Glutamatergic neuron (in vitro differentiated cells): ENCODE data around the gene TSSK2. TPM values are rescaled to one million over a fixed set of nuclear protein-coding genes. Genes with fewer than 3 reads are reported as not detected.

ENCODE experiments used
- DNase-seq: peaks from one replicate; pipeline ENCODE4 v3.0.0; 2022
- H3K27ac Mint-ChIP-seq: one replicate; pipeline ENCODE4 v1.8.0; 2020; ENCODE audit warnings: mild to moderate bottlenecking, mixed read lengths, inconsistent platforms; ENCODE audit not compliant: unreplicated experiment
- H3K27me3 Mint-ChIP-seq: one replicate; pipeline ENCODE4 v1.8.0; 2020; ENCODE audit warnings: mild to moderate bottlenecking, moderate library complexity, mixed read lengths, inconsistent platforms; ENCODE audit not compliant: unreplicated experiment
- H3K36me3 Mint-ChIP-seq: one replicate; pipeline ENCODE4 v1.8.0; 2020; ENCODE audit warnings: mild to moderate bottlenecking, mixed read lengths, inconsistent platforms; ENCODE audit not compliant: unreplicated experiment
- H3K4me1 Mint-ChIP-seq: one replicate; pipeline ENCODE4 v1.8.0; 2020; ENCODE audit warnings: mild to moderate bottlenecking, low read depth, mixed read lengths, inconsistent platforms; ENCODE audit not compliant: unreplicated experiment
- H3K4me3 Mint-ChIP-seq: one replicate; pipeline ENCODE4 v1.8.0; 2020; ENCODE audit warnings: mild to moderate bottlenecking, mixed read lengths, inconsistent platforms; ENCODE audit not compliant: unreplicated experiment
- H3K9me3 Mint-ChIP-seq: one replicate; pipeline ENCODE4 v1.8.0; 2020; ENCODE audit warnings: mild to moderate bottlenecking, moderate library complexity, mixed read lengths, inconsistent platforms; ENCODE audit not compliant: unreplicated experiment
- total RNA-seq: library from RNA; stranded (reverse); fragmentation: NEBNext Ultra II Directional; extraction: Animal tissue kit (Norgen Biotek cat#: 25700); gene quantifications from one replicate; pipeline ENCODE4 v1.2.1, GENCODE V29; 2021; ENCODE audit not compliant: unreplicated experiment
- TF ChIP-seq, protein P1 (sequence below): fragments of 200-600 bp; sonication (generic); IDR thresholded peaks from one replicate; pipeline ENCODE4 v1.5.0; 2021; ENCODE audit not compliant: partially characterized antibody, unreplicated experiment

The TSSK2 gene
- total RNA-seq, 1 donor from 2014 or later = not detected

DNA sequence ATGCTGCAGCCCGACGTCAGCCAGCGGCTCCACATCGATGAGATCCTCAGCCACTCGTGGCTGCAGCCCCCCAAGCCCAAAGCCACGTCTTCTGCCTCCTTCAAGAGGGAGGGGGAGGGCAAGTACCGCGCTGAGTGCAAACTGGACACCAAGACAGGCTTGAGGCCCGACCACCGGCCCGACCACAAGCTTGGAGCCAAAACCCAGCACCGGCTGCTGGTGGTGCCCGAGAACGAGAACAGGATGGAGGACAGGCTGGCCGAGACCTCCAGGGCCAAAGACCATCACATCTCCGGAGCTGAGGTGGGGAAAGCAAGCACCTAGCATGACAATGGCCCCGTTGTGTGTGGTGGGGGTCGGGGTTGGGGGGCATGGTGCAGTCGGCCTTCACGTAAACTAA, 1.0 kb downstream of the TSSK2 start:
- TF ChIP-seq, protein P1, sequence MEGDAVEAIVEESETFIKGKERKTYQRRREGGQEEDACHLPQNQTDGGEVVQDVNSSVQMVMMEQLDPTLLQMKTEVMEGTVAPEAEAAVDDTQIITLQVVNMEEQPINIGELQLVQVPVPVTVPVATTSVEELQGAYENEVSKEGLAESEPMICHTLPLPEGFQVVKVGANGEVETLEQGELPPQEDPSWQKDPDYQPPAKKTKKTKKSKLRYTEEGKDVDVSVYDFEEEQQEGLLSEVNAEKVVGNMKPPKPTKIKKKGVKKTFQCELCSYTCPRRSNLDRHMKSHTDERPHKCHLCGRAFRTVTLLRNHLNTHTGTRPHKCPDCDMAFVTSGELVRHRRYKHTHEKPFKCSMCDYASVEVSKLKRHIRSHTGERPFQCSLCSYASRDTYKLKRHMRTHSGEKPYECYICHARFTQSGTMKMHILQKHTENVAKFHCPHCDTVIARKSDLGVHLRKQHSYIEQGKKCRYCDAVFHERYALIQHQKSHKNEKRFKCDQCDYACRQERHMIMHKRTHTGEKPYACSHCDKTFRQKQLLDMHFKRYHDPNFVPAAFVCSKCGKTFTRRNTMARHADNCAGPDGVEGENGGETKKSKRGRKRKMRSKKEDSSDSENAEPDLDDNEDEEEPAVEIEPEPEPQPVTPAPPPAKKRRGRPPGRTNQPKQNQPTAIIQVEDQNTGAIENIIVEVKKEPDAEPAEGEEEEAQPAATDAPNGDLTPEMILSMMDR = no peak
- Mint-ChIP-seq H3K9me3 (peaks cover 10% of the 10 kb centered on the region), H3K27me3 (peaks cover 11% of the 10 kb centered on the region), H3K36me3 (peaks cover 15% of the 10 kb centered on the region), H3K4me3 (no peak overlapping the region), H3K27ac (no peak overlapping the region), H3K4me1 (no peaks in the 10 kb centered on the region)
- no peak for DNase-seq

DNA sequence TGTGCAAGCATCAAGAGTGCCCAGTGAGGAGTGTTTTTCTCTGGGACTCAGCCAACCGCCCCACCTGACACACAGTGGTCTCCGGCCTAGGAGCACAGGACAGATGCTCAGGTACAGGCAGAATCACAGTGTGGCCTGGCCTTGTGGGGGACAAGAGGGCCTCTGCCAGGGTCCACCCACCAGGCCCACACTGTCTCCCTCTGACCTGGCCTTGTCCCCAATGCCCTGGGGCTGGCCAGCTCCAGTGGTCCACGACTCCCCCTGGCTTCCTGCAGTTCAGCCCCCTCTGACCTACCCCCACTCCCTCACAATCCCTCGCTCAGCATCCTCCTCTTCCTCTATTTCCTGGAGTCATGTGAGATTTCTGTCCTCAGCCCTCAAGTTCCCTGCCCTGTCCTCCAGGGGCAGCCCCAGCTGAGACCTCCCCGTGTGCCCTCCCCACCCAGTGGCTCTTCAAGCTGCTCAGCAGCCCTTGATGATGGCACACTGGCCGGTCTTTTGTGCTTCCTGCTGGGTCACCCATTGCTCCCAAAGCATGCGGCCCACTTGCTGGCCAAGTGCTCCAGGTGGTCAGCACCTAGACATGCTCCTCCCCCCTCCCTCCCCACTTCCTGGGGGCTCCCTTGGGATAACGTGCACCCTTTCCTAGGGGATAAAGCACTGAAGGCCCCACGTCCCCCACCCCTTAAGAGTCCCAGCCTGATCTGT, 1.7 kb downstream of the TSSK2 start:
- Mint-ChIP-seq H3K36me3 (peaks cover 15% of the 10 kb centered on the region), H3K4me1 (no peaks in the 10 kb centered on the region), H3K9me3 (peaks cover 8% of the 10 kb centered on the region), H3K27ac (no peak overlapping the region), H3K27me3 (peaks cover 10% of the 10 kb centered on the region), H3K4me3 (no peak overlapping the region)
- DNase-seq = no peak
- TF ChIP-seq, protein P1 = no peak

DNA sequence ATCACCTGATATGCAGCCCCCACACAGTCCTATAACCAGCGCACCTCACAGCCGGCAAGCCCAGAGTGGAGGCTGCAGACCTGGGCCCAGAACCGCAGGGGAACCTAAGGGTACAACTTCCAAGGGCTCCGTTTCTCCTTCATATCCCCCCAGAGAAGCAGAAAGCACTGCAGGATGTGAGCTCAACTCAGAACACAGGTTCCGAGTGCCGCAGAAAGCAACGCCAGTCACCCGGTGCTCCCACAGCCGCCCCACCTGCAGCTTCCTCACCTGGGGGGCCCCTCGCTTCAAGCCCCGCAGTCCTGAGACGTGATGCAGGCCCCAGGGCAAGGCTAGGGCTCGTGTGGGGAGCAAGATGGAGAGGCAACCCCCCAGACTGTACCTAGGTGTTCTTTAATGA, 2.5 kb downstream of the TSSK2 start:
- Mint-ChIP-seq H3K27ac (no peak overlapping the region), H3K36me3 (peaks cover 15% of the 10 kb centered on the region), H3K9me3 (peaks cover 8% of the 10 kb centered on the region)

DNA sequence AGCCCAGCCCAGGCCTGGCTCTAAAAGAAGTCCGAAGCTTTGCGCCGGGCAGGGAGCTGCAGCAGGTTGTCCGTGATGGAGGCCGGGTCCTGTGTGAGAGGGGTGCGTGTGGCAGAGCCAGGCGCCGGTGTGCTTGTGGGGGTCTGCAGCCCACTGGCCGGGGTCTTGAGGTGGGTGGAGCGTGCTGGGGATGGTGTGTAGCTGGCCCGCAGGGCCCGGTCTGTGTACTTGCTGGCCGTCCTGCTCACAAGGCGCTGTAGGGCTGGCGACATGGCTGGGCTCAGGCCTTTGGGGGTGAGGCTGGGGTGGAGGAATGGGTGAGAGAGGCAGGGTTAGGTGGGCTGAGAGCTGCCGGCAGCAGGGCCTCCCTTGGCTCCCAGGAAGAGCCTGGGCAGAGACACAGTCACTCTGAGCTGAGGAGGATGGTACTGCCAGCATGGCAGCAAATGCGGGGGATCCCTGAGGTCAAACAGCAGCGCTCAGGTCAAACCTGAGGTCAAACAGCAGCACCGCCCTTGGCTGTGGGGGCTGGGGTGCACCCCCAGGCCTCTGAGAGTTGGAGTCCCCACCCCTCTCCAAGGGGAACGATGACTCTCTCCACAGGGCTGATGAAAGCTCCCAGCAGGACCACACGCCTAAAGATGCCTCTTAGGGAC, 3.2 kb downstream of the TSSK2 start:
- H3K4me1 Mint-ChIP-seq = no peaks in the 10 kb centered on the region
- peaks cover 10% of the 10 kb centered on the region for H3K27me3 Mint-ChIP-seq
- peaks cover 15% of the 10 kb centered on the region for H3K36me3 Mint-ChIP-seq
- no peak overlapping the region for H3K4me3 Mint-ChIP-seq
- DNase-seq = no peak
- TF ChIP-seq, protein P1 = no peak
- peaks cover 7% of the 10 kb centered on the region for H3K9me3 Mint-ChIP-seq
- no peak overlapping the region for H3K27ac Mint-ChIP-seq

More for the DNA sequence above, 2.5 kb downstream of the TSSK2 start:
- Mint-ChIP-seq H3K4me1 (no peaks in the 10 kb centered on the region), H3K4me3 (no peak overlapping the region), H3K27me3 (peaks cover 10% of the 10 kb centered on the region)
- TF ChIP-seq, protein P1 = no peak
- DNase-seq = no peak

DNA sequence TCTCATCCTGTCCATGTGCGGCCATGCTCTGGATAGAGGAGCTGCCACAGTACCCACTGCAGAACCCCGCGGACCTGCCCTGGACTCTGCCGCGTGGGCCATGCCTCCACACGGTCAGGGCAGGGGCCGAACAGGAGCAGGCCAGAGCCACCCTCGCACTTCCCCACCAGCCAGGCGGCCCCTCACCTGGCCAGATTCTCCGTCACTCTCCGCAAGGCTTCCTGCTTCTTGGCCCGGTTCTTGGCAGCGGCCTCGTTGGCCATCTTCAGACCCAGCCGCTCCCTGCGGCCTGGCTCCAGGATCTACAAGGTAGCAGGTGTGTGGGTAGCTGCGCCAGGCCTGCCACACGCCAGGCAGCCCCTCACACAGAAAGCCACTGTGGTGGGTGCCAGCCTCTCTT, 3.8 kb downstream of the TSSK2 start:
- Mint-ChIP-seq H3K27me3 (peaks cover 8% of the 10 kb centered on the region), H3K4me3 (no peak overlapping the region), H3K4me1 (no peaks in the 10 kb centered on the region), H3K36me3 (peaks cover 15% of the 10 kb centered on the region), H3K27ac (no peak overlapping the region), H3K9me3 (peaks cover 7% of the 10 kb centered on the region)
- TF ChIP-seq, protein P1 = no peak
- no peak for DNase-seq
